Kidney (tissue), 14 donors: Measurements from ENCODE around the gene TBX15. TPM values are rescaled to one million over a fixed set of nuclear protein-coding genes. Genes with fewer than 3 reads are reported as not detected.

Experiments used
- DNase-seq, 5 donors: peaks; one replicate each; pipeline ENCODE4 v3.0.0-alpha.2; 2013 to 2020
- FAIRE-seq: peaks from 2 replicates; lab custom pipeline; 2012; peaks lifted over from hg19 to GRCh38; lab: Jason Lieb, UNC
- H3K27ac ChIP-seq, 2 donors: one replicate each; pipeline ENCODE4 v1.7.0; 2013; ENCODE audit warnings: low read depth in 2 of 2, low read length in 2 of 2, inconsistent platforms in 1 of 2
- H3K27me3 ChIP-seq: one replicate; pipeline ENCODE4 v1.7.1; 2013; ENCODE audit warnings: low read length, inconsistent platforms; ENCODE audit not compliant: control insufficient read depth, insufficient read depth
- H3K36me3 ChIP-seq, 3 donors: one replicate each; pipeline versions ENCODE4 v1.7.0 to v1.7.1; 2013; ENCODE audit warnings: low read length in 3 of 3, control low read depth in 1 of 3, inconsistent platforms in 1 of 3; ENCODE audit not compliant: insufficient read depth in 3 of 3, control insufficient read depth in 2 of 3
- H3K4me1 ChIP-seq, 3 donors: one replicate each; pipeline versions ENCODE4 v1.7.0 to v1.7.1; 2013; ENCODE audit warnings: low read length in 3 of 3, inconsistent platforms in 1 of 3, low read depth in 1 of 3; ENCODE audit not compliant: control insufficient read depth in 2 of 3, insufficient read depth in 2 of 3
- H3K4me3 ChIP-seq, 3 donors: one replicate each; pipeline versions ENCODE4 v1.7.0 to v1.8.1; 2013; ENCODE audit warnings: low read length in 3 of 3, control low read depth in 1 of 3, inconsistent platforms in 1 of 3
- H3K9ac ChIP-seq, 3 donors: one replicate each; pipeline versions ENCODE4 v1.7.0 to v1.7.1; 2013; ENCODE audit warnings: low read length in 3 of 3, control low read depth in 1 of 3, inconsistent platforms in 1 of 3
- H3K9me3 ChIP-seq, 3 donors: one replicate each; pipeline versions ENCODE4 v1.7.0 to v1.7.1; 2013; ENCODE audit warnings: low read length in 3 of 3, control low read depth in 1 of 3, inconsistent platforms in 1 of 3; ENCODE audit not compliant: control insufficient read depth in 2 of 3, insufficient read depth in 1 of 3
- CTCF ChIP-seq: IDR thresholded peaks from 3 replicates; pipeline ENCODE4 v1.5.1; 2012; ENCODE audit warnings: mild to moderate bottlenecking, moderate library complexity, borderline replicate concordance; ENCODE audit not compliant: insufficient read depth; ENCODE audit errors: extremely low read depth
- intact Hi-C: fragments of 100-400 bp; cut with DNase I; formaldehyde crosslinking; loops from one replicate; pipeline ENCODE4 v1.11.1; 2022
- polyA plus RNA-seq: library from polyadenylated mRNA; stranded (reverse); fragments of 350-450 nt; fragmentation: Illumina TruSeq; extraction: RNeasy Lipid Tissue Mini Kit (QIAGEN cat#74804); gene quantifications from one replicate; pipeline ENCODE4 v1.2.3, GENCODE V29; 2014; ENCODE audit warnings: low read depth, low replicate concordance; ENCODE audit not compliant: insufficient read depth
- total RNA-seq: library from RNA; stranded (reverse); fragmentation: NEBNext Ultra II Directional; extraction: Animal tissue kit (Norgen Biotek cat#: 25700); gene quantifications from one replicate; pipeline ENCODE4 v1.2.1, GENCODE V29; 2021
- donor health status: control.
- donor health status: control.
- donor health status: control.
- donor health status: control.
- donor health status: control.
- donor health status: DM: yes; HTN: yes; CAD: no.
- donor health status: Normal renal cell carcinoma (clear cell type).

Gene TBX15
- total and polyA plus RNA-seq, 2 donors from 2014 or later, result 0.82 TPM; not detected in 1

GRCh38 chr1:118927427-118928187, 60.5 kb downstream of the TBX15 start:
- Histone ChIP-seq H3K27ac (no peak overlapping the region), H3K9ac (no peak overlapping the region), H3K4me3 (no peak overlapping the region), H3K27me3 (no peaks in the 10 kb centered on the region), H3K9me3 (no peaks in the 10 kb centered on the region), H3K36me3 (no peaks in the 10 kb centered on the region), H3K4me1 (no peaks in the 10 kb centered on the region)
- DNase-seq (no peak), FAIRE-seq (no peak)
- intact Hi-C loops, result no loop called here
- no peak for TF ChIP-seq CTCF

- Histone ChIP-seq H3K36me3 (no peaks in the 10 kb centered on the region), H3K9me3 (no peaks in the 10 kb centered on the region), H3K4me3 (no peak overlapping the region), H3K9ac (no peak overlapping the region), H3K27me3 (no peaks in the 10 kb centered on the region), H3K27ac (no peak overlapping the region), H3K4me1 (no peaks in the 10 kb centered on the region)
- no peak for TF ChIP-seq CTCF
- no peak for FAIRE-seq
- intact Hi-C loops, result no loop called here
- no peak for DNase-seq
These were observed 61.9 kb downstream of the TBX15 start for GRCh38 chr1:118926261-118926660.

- Histone ChIP-seq H3K27ac (no peak overlapping the region), H3K4me1 (no peaks in the 10 kb centered on the region), H3K36me3 (no peaks in the 10 kb centered on the region), H3K9me3 (no peaks in the 10 kb centered on the region), H3K4me3 (no peak overlapping the region), H3K27me3 (no peaks in the 10 kb centered on the region), H3K9ac (no peak overlapping the region)
- no peak for DNase-seq
- FAIRE-seq, result no peak
- intact Hi-C loops, result no loop called here
- TF ChIP-seq CTCF, result no peak
These were observed 62.5 kb downstream of the TBX15 start for GRCh38 chr1:118925651-118926050.
